ENCODE measurements around the gene PSMB7. TPM values are rescaled to one million over a fixed set of nuclear protein-coding genes. Genes with fewer than 3 reads are reported as not detected.

The PSMB7 gene
- total and polyA plus RNA-seq, 2 donors (not counting 1 experiment from before 2014, with no cell fraction given) = 69.5 to 73.1 TPM

- POLR2A ChIA-PET = no interaction called here
- Histone ChIP-seq H3K79me2 (ENCODE audit: control insufficient read depth, insufficient read depth, low read length) (peaks cover 80% of the 10 kb centered on the region), H3K27ac (ENCODE audit: low read length in 2 of 2) (no peak overlapping the region), H3K4me2 (replicated peaks; ENCODE audit: low read depth, low read length, poor library complexity, severe bottlenecking) (no peak overlapping the region), H3K9ac (ENCODE audit: low read length) (no peak overlapping the region), H3K9me3 (ENCODE audit: control extremely low read depth in 1 of 3, control insufficient read depth in 2 of 3, insufficient read depth in 1 of 3, low read length in 2 of 3) (peaks cover 0 to 2% (median 0%) of the 10 kb centered on the region in 3 donors), H2AFZ (ENCODE audit: insufficient read depth, low read depth, low read length, poor library complexity, severe bottlenecking) (no peak overlapping the region), H3K36me3 (replicated peaks in 1 of 2; ENCODE audit: control extremely low read depth in 1 of 2, control insufficient read depth in 1 of 2, extremely low read depth in 1 of 2, insufficient read depth in 2 of 2, low read length in 1 of 2) (peaks cover 0 to 21% of the 10 kb centered on the region in 2 experiments), H3K4me1 (ENCODE audit: control insufficient read depth in 2 of 2, insufficient read depth in 2 of 2, low read length in 2 of 2) (no peaks in the 10 kb centered on the region), H4K20me1 (ENCODE audit: control insufficient read depth, insufficient read depth, low read length, poor library complexity, severe bottlenecking) (peaks cover 26% of the 10 kb centered on the region), H3K27me3 (replicated peaks in 1 of 4; ENCODE audit: control extremely low read depth in 1 of 4, control insufficient read depth in 3 of 4, insufficient read depth in 4 of 4, low read length in 3 of 4) (no peaks in the 10 kb centered on the region), H3K4me3 (ENCODE audit: control extremely low read depth in 1 of 5, extremely low read depth in 1 of 5, insufficient read depth in 1 of 5, low read depth in 2 of 5, low read length in 4 of 5) (no peak overlapping the region)
- DNase-seq (no peak), ATAC-seq (ENCODE audit: low read depth) (no peak)
- Mint-ChIP-seq H3K4me1 (peaks cover 3% of the 10 kb centered on the region), H3K4me3 (no peak overlapping the region), H3K27ac (peak overlapping the region; percentile 37), H3K9me3 (ENCODE audit: insufficient read depth) (peaks cover 2% of the 10 kb centered on the region), H3K27me3 (no peaks in the 10 kb centered on the region)
- CTCF ChIA-PET = no interaction called here
- TF ChIP-seq EZH2 (IDR thresholded peaks at IDR 0.05; ENCODE audit: borderline replicate concordance, insufficient read depth, low read depth, low read length, poor library complexity, severe bottlenecking) (no peak), CTCF (IDR thresholded peaks at IDR 0.05) (no peak)
- WGBS (ENCODE audit: insufficient coverage) = 100% methylated on average over 2 of the region's 4 CpGs
- intact Hi-C loops (cut with micrococcal nuclease) = no loop called here
Measured at GRCh38 chr9:124373386-124373785, 41.9 kb downstream of the PSMB7 start.

GRCh38 chr9:124372038-124372437 lies 43.2 kb downstream of the PSMB7 start:
- no peak overlapping the region for H3K4me2 ChIP-seq (replicated peaks; ENCODE audit: low read depth, low read length, poor library complexity, severe bottlenecking)
- DNase-seq = no peak
- ChIA-PET POLR2A (no interaction called here), CTCF (no interaction called here)
- H3K9ac ChIP-seq (ENCODE audit: low read length) = no peak overlapping the region
- no peak overlapping the region for H3K4me3 ChIP-seq (ENCODE audit: control extremely low read depth in 1 of 5, extremely low read depth in 1 of 5, insufficient read depth in 1 of 5, low read depth in 2 of 5, low read length in 4 of 5)
- TF ChIP-seq EZH2 (IDR thresholded peaks at IDR 0.05; ENCODE audit: borderline replicate concordance, insufficient read depth, low read depth, low read length, poor library complexity, severe bottlenecking) (no peak), CTCF (IDR thresholded peaks at IDR 0.05) (no peak)
- Mint-ChIP-seq H3K27ac (no peak overlapping the region), H3K27me3 (no peaks in the 10 kb centered on the region), H3K4me1 (peaks cover 3% of the 10 kb centered on the region), H3K4me3 (no peak overlapping the region), H3K9me3 (ENCODE audit: insufficient read depth) (peaks cover 2% of the 10 kb centered on the region)
- H2AFZ ChIP-seq (ENCODE audit: insufficient read depth, low read depth, low read length, poor library complexity, severe bottlenecking) = no peak overlapping the region
- ATAC-seq (ENCODE audit: low read depth) = no peak
- peaks cover 0 to 2% (median 0%) of the 10 kb centered on the region in 3 donors for H3K9me3 ChIP-seq (ENCODE audit: control extremely low read depth in 1 of 3, control insufficient read depth in 2 of 3, insufficient read depth in 1 of 3, low read length in 2 of 3)
- intact Hi-C loops (cut with micrococcal nuclease) = no loop called here
- peaks cover 27% of the 10 kb centered on the region for H4K20me1 ChIP-seq (ENCODE audit: control insufficient read depth, insufficient read depth, low read length, poor library complexity, severe bottlenecking)
- peaks cover 0 to 18% of the 10 kb centered on the region in 2 experiments for H3K36me3 ChIP-seq (replicated peaks in 1 of 2; ENCODE audit: control extremely low read depth in 1 of 2, control insufficient read depth in 1 of 2, extremely low read depth in 1 of 2, insufficient read depth in 2 of 2, low read length in 1 of 2)
- H3K79me2 ChIP-seq (ENCODE audit: control insufficient read depth, insufficient read depth, low read length) = peaks cover 79% of the 10 kb centered on the region
- H3K27ac ChIP-seq (ENCODE audit: low read length in 2 of 2) = no peak overlapping the region
- H3K27me3 ChIP-seq (replicated peaks in 1 of 4; ENCODE audit: control extremely low read depth in 1 of 4, control insufficient read depth in 3 of 4, insufficient read depth in 4 of 4, low read length in 3 of 4) = no peaks in the 10 kb centered on the region
- H3K4me1 ChIP-seq (ENCODE audit: control insufficient read depth in 2 of 2, insufficient read depth in 2 of 2, low read length in 2 of 2) = no peaks in the 10 kb centered on the region

Data from B cell (primary cell).